K562 (cell line): ENCODE data around the gene UPP1. TPM values are rescaled to one million over a fixed set of nuclear protein-coding genes. Genes with fewer than 3 reads are reported as not detected.
A peak's percentile ranks its signal among the peaks of the same experiment; 100 is the strongest.

Source experiments
- ATAC-seq: fragments of 200-7000 bp; cut with Tn5 transposase; 3 replicates; pipeline ENCODE4 v1.9.1; 2020; ENCODE audit warnings: moderate library complexity
- BruUV-seq: library from RNA; stranded (reverse); fragments of 400-500 nt; replicated peaks from 2 replicates; lab custom pipeline; 2021; lab: Mats Ljungman, UMichigan
- CTCF ChIA-PET: fragments of 300-600 bp; formaldehyde crosslinking; extraction: SDS; loops from one replicate; lab custom pipeline; 2021; ENCODE audit warnings: low intra/inter-chr PET ratio; lab: Yijun Ruan, JAX
- POLR2A ChIA-PET: fragments of 300-600, 350-650 bp; sonication (Branson Sonifier 250); formaldehyde crosslinking; extraction: SDS; loops from one replicate; lab custom pipeline; 2021; ENCODE audit warnings: antibody characterized with exemption, inconsistent platforms; lab: Yijun Ruan, JAX
- DNase-seq, 4 experiments: peaks; one replicate each; pipeline versions ENCODE4 v3.0.0 to v3.0.0-alpha.2; 2011 to 2018; ENCODE audit warnings: low spot score in 3 of 4, mixed read lengths in 3 of 4; ENCODE audit errors: extremely low read depth in 1 of 4
- FAIRE-seq: peaks from 2 replicates; lab custom pipeline; 2011; peaks lifted over from hg19 to GRCh38; lab: Jason Lieb, UNC
- H2AFZ ChIP-seq: 2 replicates; pipeline ENCODE4 v1.6.0; 2011; ENCODE audit warnings: low read depth, low read length, control low read depth, inconsistent platforms
- H3K27ac ChIP-seq: fragments of 200-600 bp; 3 replicates; pipeline ENCODE4 v1.8.0; 2011; ENCODE audit warnings: low read depth, mild to moderate bottlenecking, control low read depth, inconsistent platforms, low read length, moderate library complexity, mixed read lengths; ENCODE audit errors: extremely low read depth
- H3K27me3 ChIP-seq, 2 experiments: fragments of 300-600 bp in 1 of 2; 2 replicates in 1 of 2; 3 replicates in 1 of 2; pipeline versions ENCODE4 v1.6.0 to v1.8.0; 2011; ENCODE audit warnings: inconsistent platforms in 2 of 2, low read length in 2 of 2, mild to moderate bottlenecking in 1 of 2, mixed read lengths in 1 of 2, moderate library complexity in 1 of 2; ENCODE audit not compliant: control insufficient read depth in 2 of 2, insufficient read depth in 2 of 2
- H3K36me3 ChIP-seq: fragments of 300-600 bp; 3 replicates; pipeline ENCODE4 v1.8.0; 2011; ENCODE audit warnings: mild to moderate bottlenecking, low read length, inconsistent platforms; ENCODE audit not compliant: control insufficient read depth, insufficient read depth
- H3K4me1 ChIP-seq, 2 experiments: fragments of 200-600 bp in 1 of 2; replicated peaks in 1 of 2; 2 replicates in 1 of 2; 3 replicates in 1 of 2; pipeline versions ENCODE4 v1.5.1 to v1.8.0; 2011; ENCODE audit warnings: inconsistent platforms in 2 of 2, low read length in 2 of 2, mild to moderate bottlenecking in 1 of 2, mixed read lengths in 1 of 2, moderate library complexity in 1 of 2; ENCODE audit not compliant: control insufficient read depth in 2 of 2, insufficient read depth in 2 of 2
- H3K4me2 ChIP-seq: 2 replicates; pipeline ENCODE4 v1.6.1; 2011; ENCODE audit warnings: low read length, control low read depth, inconsistent platforms, mixed read lengths; ENCODE audit not compliant: insufficient read depth
- H3K4me3 ChIP-seq: fragments of 200-600 bp; sonication (generic), shearing (Covaris generic); 2 replicates; pipeline ENCODE4 v1.5.1; 2016; ENCODE audit warnings: control low read depth, inconsistent platforms
- H3K79me2 ChIP-seq: fragments of 200-600 bp; 3 replicates; pipeline ENCODE4 v1.8.0; 2011; ENCODE audit warnings: low read length, inconsistent platforms; ENCODE audit not compliant: control insufficient read depth, insufficient read depth
- H3K9ac ChIP-seq, 2 experiments: 2 replicates each; pipeline versions ENCODE4 v1.6.0 to v1.6.1; 2011; ENCODE audit warnings: low read depth in 2 of 2, low read length in 2 of 2, control low read depth in 1 of 2, inconsistent platforms in 1 of 2, mild to moderate bottlenecking in 1 of 2, mixed read lengths in 1 of 2; ENCODE audit not compliant: insufficient read depth in 1 of 2
- H3K9me1 ChIP-seq: one replicate; pipeline ENCODE4 v1.6.0; 2011; ENCODE audit warnings: inconsistent platforms, mild to moderate bottlenecking, low read length, moderate library complexity; ENCODE audit not compliant: control insufficient read depth, insufficient read depth
- H3K9me3 ChIP-seq: replicated peaks from 2 replicates; pipeline ENCODE4 v1.5.1; 2011; ENCODE audit warnings: low read depth, low read length, inconsistent platforms; ENCODE audit not compliant: control insufficient read depth, insufficient read depth
- H4K20me1 ChIP-seq: replicated peaks from 2 replicates; pipeline ENCODE4 v1.6.1; 2011; ENCODE audit warnings: low read length, inconsistent platforms, mixed read lengths; ENCODE audit not compliant: control insufficient read depth, insufficient read depth
- ARHGAP35 ChIP-seq: fragments of 450-650 bp; IDR thresholded peaks from 2 replicates; pipeline ENCODE4 v1.6.1; 2018; ENCODE audit not compliant: partially characterized antibody
- CHD2 ChIP-seq: IDR thresholded peaks from 2 replicates; pipeline ENCODE4 v1.6.1; 2011; ENCODE audit warnings: low read depth, low read length
- CREB1 ChIP-seq, 2 experiments: sonication (generic) in 1 of 2; formaldehyde crosslinking in 1 of 2; IDR thresholded peaks; 2 replicates each; pipeline versions ENCODE4 v1.6.1 to v1.8.0; 2012 to 2022; ENCODE audit warnings: inconsistent platforms in 1 of 2, mild to moderate bottlenecking in 1 of 2, missing genetic modification reagents in 1 of 2, moderate library complexity in 1 of 2
- ELK1 ChIP-seq: sonication (generic); formaldehyde crosslinking; IDR thresholded peaks from 2 replicates; pipeline ENCODE4 v1.8.1; 2022; ENCODE audit warnings: missing genetic modification reagents
- EP400 ChIP-seq: fragments of 450-650 bp; IDR thresholded peaks from 2 replicates; pipeline ENCODE4 v1.6.1; 2017; ENCODE audit warnings: antibody characterized with exemption, mild to moderate bottlenecking, moderate library complexity
- FOXJ3 ChIP-seq: sonication (generic); formaldehyde crosslinking; IDR thresholded peaks from 2 replicates; pipeline ENCODE4 v1.4.0; 2020; ENCODE audit warnings: mild to moderate bottlenecking, missing genetic modification reagents
- HMGXB4 ChIP-seq: sonication (generic); formaldehyde crosslinking; IDR thresholded peaks from 2 replicates; pipeline ENCODE4 v1.8.1; 2023; ENCODE audit warnings: mild to moderate bottlenecking, missing genetic modification reagents
- KAT2B ChIP-seq: IDR thresholded peaks from one replicate; pipeline ENCODE4 v1.6.1; 2012; ENCODE audit warnings: low read depth, mild to moderate bottlenecking, control low read depth, inconsistent platforms, low read length, moderate library complexity
- MTA3 ChIP-seq: fragments of 450-650 bp; formaldehyde crosslinking; IDR thresholded peaks from 2 replicates; pipeline ENCODE4 v1.6.1; 2017; ENCODE audit warnings: mild to moderate bottlenecking, borderline replicate concordance
- NBN ChIP-seq: fragments of 450-650 bp; IDR thresholded peaks from 2 replicates; pipeline ENCODE4 v1.6.1; 2016; ENCODE audit warnings: low read depth, mild to moderate bottlenecking
- POLR2A ChIP-seq: fragments of 450-650 bp; conservative IDR thresholded peaks from 2 replicates; pipeline ENCODE4 v1.6.1; 2016
- RBBP5 ChIP-seq: fragments of 200-600 bp; sonication (generic); IDR thresholded peaks from 2 replicates; pipeline ENCODE4 v1.6.1; 2012; ENCODE audit warnings: borderline replicate concordance, mild to moderate bottlenecking, low read length, control low read depth, inconsistent platforms; ENCODE audit not compliant: insufficient read depth, poor library complexity, severe bottlenecking
- SNIP1 ChIP-seq: fragments of 450-650 bp; IDR thresholded peaks from 2 replicates; pipeline ENCODE4 v1.7.1; 2017; ENCODE audit warnings: low read depth, mild to moderate bottlenecking
- SPI1 ChIP-seq: IDR thresholded peaks from 2 replicates; pipeline ENCODE4 v1.6.1; 2011; ENCODE audit warnings: low read depth, low read length, control low read depth, borderline replicate concordance
- TAL1 ChIP-seq: fragments of 450-650 bp; IDR thresholded peaks from 2 replicates; pipeline ENCODE4 v1.6.1; 2016; ENCODE audit warnings: mild to moderate bottlenecking
- ZNF311 ChIP-seq: fragments of 250-450 bp; sonication (Bioruptor Pico); IDR thresholded peaks from 2 replicates; pipeline ENCODE4 v1.4.0; 2020; ENCODE audit warnings: mild to moderate bottlenecking, moderate library complexity
- WGBS: fragments of 100-300 bp; shearing (Covaris generic); methylation state at CpG from one replicate; pipeline ENCODE4 v1.1.6; 2016; ENCODE audit warnings: low coverage, mixed read lengths; ENCODE audit not compliant: insufficient coverage; ENCODE audit errors: missing lambda C conversion rate; 5-methylcytosine and 5-hydroxymethylcytosine counted together
- in situ Hi-C: fragments of 300-500 bp; cut with MboI; formaldehyde crosslinking; loops from 4 replicates; pipeline ENCODE4 v1.15.0; 2018; ENCODE audit warnings: inconsistent platforms, mixed read lengths
- intact Hi-C: fragments of 100-400 bp; cut with micrococcal nuclease; formaldehyde crosslinking; loops from 2 replicates; pipeline ENCODE4 v1.14.2; 2022
- polyA plus RNA-seq, 8 experiments: library from polyadenylated mRNA; depleted of rRNA in 4 of 8; stranded (reverse) in 5 of 8; unstranded in 3 of 8; fragments of >200 nt; fragmentation: Nextera tagmentation in 2 of 8; fragmentation: Illumina TruSeq in 1 of 8; extraction: Ambion mirVana in 2 of 8; extraction: Trizol in 1 of 8; gene quantifications; 2 replicates each; pipeline versions ENCODE4 v1.2.1 to v1.2.3, GENCODE V29; 2011 to 2014; ENCODE audit warnings: inconsistent platforms in 1 of 8, missing spikeins in 1 of 8
- total RNA-seq, 7 experiments: library from RNA; depleted of rRNA in 6 of 7; stranded (reverse); fragments of >200 nt in 6 of 7; fragmentation: Illumina TruSeq in 2 of 7; extraction: Trizol in 2 of 7; gene quantifications; 2 replicates each; pipeline versions ENCODE4 v1.2.1 to v1.2.3, GENCODE V29; 2011 to 2021; ENCODE audit warnings: low replicate concordance in 1 of 7
- TF ChIP-seq, protein P1 (sequence below): sonication (generic); formaldehyde crosslinking; IDR thresholded peaks from 2 replicates; pipeline ENCODE4 v1.8.1; 2023; ENCODE audit warnings: mild to moderate bottlenecking, missing genetic modification reagents
- TF ChIP-seq, protein P2 (sequence below): fragments of 450-650 bp; formaldehyde crosslinking; IDR thresholded peaks from 2 replicates; pipeline ENCODE4 v1.4.0; 2022; ENCODE audit warnings: missing genetic modification characterization

The UPP1 gene
- total and polyA plus RNA-seq, 9 of the 15 experiments (the other 6 are each of a cell fraction or from before 2014, with no cell fraction given) = 0.38 to 2.4 (median 0.61) TPM

- no TSS peak for BruUV-seq
- Histone ChIP-seq H2AFZ (no peak overlapping the region), H3K4me2 (no peak overlapping the region), H3K9me3 (no peaks in the 10 kb centered on the region), H3K4me1 (peaks cover 7 to 23% of the 10 kb centered on the region in 2 experiments; a peak in 4 of 5 replicates), H3K27ac (peak overlapping the region; percentile 6; the same call in 1 of the 3 replicates), H3K9me1 (no peaks in the 10 kb centered on the region), H3K4me3 (no peak overlapping the region), H3K27me3 (peaks cover under 1 to 7% of the 10 kb centered on the region in 2 experiments; a peak in 3 of 5 replicates), H3K36me3 (no peaks in the 10 kb centered on the region), H3K79me2 (no peaks in the 10 kb centered on the region), H4K20me1 (0 out of 2 replicates have a peak, but pooled peaks cover 5% of the 10 kb centered on the region), H3K9ac (no peak overlapping the region)
- in situ Hi-C loops (no loop called here), intact Hi-C loops (no loop called here)
- ChIA-PET POLR2A (interaction anchor here (0.6 kb wide), 1 partner anchor 369 kb away, joined by 3 read pairs; no protein-coding TSS in a partner anchor), CTCF (no interaction called here)
- ATAC-seq (peak; percentile 65), DNase-seq (peak; percentile 51 to 80 (median 60)), FAIRE-seq (peak; percentile 80)
- 0% methylated on average over 9 of the region's 9 CpGs for WGBS
- no peak for TF ChIP-seq SNIP1
- no peak for TF ChIP-seq SPI1
- no peak for TF ChIP-seq POLR2A
- TF ChIP-seq, protein P1, sequence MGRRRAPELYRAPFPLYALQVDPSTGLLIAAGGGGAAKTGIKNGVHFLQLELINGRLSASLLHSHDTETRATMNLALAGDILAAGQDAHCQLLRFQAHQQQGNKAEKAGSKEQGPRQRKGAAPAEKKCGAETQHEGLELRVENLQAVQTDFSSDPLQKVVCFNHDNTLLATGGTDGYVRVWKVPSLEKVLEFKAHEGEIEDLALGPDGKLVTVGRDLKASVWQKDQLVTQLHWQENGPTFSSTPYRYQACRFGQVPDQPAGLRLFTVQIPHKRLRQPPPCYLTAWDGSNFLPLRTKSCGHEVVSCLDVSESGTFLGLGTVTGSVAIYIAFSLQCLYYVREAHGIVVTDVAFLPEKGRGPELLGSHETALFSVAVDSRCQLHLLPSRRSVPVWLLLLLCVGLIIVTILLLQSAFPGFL (CRISPR knock-in tag) = no peak
- no peak for TF ChIP-seq CREB1 (IDR thresholded peaks at IDR 0.05)
- no peak for TF ChIP-seq CREB1 (CRISPR knock-in tag; IDR thresholded peaks at IDR 0.05)
- no peak for TF ChIP-seq KAT2B
- no peak for TF ChIP-seq TAL1
- TF ChIP-seq ELK1 (CRISPR knock-in tag) = no peak
- TF ChIP-seq EP400 = peak; percentile 38; the same call in 1 of the 2 replicates
- TF ChIP-seq RBBP5 = no peak
- TF ChIP-seq HMGXB4 (CRISPR knock-in tag) = no peak
- TF ChIP-seq CHD2 = no peak
- no peak for TF ChIP-seq ARHGAP35
- no peak for TF ChIP-seq FOXJ3 (CRISPR knock-in tag)
- TF ChIP-seq MTA3 = peak; percentile 40; the same call in 1 of the 2 replicates
- TF ChIP-seq NBN = peak; percentile 52; the same call in 1 of the 2 replicates
- no peak for TF ChIP-seq ZNF311 (CRISPR knock-in tag)
- TF ChIP-seq, protein P2, sequence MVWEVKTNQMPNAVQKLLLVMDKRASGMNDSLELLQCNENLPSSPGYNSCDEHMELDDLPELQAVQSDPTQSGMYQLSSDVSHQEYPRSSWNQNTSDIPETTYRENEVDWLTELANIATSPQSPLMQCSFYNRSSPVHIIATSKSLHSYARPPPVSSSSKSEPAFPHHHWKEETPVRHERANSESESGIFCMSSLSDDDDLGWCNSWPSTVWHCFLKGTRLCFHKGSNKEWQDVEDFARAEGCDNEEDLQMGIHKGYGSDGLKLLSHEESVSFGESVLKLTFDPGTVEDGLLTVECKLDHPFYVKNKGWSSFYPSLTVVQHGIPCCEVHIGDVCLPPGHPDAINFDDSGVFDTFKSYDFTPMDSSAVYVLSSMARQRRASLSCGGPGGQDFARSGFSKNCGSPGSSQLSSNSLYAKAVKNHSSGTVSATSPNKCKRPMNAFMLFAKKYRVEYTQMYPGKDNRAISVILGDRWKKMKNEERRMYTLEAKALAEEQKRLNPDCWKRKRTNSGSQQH (CRISPR knock-in tag) = no peak
Observed at GRCh38 chr7:48084727-48085432, 4.2 kb upstream of the UPP1 start.
